Suprapubic skin (tissue), 3 donors: Measurements from ENCODE around the gene PLXNC1.

ENCODE experiments used
- CTCF ChIP-seq, 2 donors: fragments of 200-600 bp in 1 of 2; fragments of 450-650 bp in 1 of 2; sonication (generic) in 1 of 2; IDR thresholded peaks; one replicate each; pipeline ENCODE4 v1.5.1; 2016 to 2019; ENCODE audit warnings: antibody characterized with exemption in 2 of 2, mild to moderate bottlenecking in 1 of 2, moderate library complexity in 1 of 2
- POLR2AphosphoS5 ChIP-seq, 3 donors: sonication (generic); formaldehyde crosslinking; IDR thresholded peaks; one replicate each; pipeline ENCODE4 v1.6.1; 2017; ENCODE audit warnings: antibody characterized with exemption in 3 of 3

GRCh38 chr12:94255006-94255405 is 106.6 kb downstream of the PLXNC1 start:
- TF ChIP-seq POLR2AphosphoS5 (IDR thresholded peaks at IDR 0.05) (no peak), CTCF (IDR thresholded peaks at IDR 0.05) (no peak)
